MCF 10A (cell line): Measurements from ENCODE around the gene ABHD1. TPM values are rescaled to one million over a fixed set of nuclear protein-coding genes. Genes with fewer than 3 reads are reported as not detected.
A peak's percentile ranks its signal among the peaks of the same experiment; 100 is the strongest.

ENCODE experiments used
- BruUV-seq: library from RNA; stranded (reverse); fragments of 400-500 nt; replicated peaks from 2 replicates; lab custom pipeline; 2021; lab: Mats Ljungman, UMichigan
- CTCF ChIA-PET: fragments of 300-600 bp; sonication (Branson Sonifier 250); formaldehyde crosslinking; extraction: SDS; loops from one replicate; lab custom pipeline; 2021; ENCODE audit warnings: antibody characterized with exemption, inconsistent platforms; lab: Yijun Ruan, JAX
- POLR2A ChIA-PET: fragments of 300-600, 350-650 bp; sonication (Branson Sonifier 250); formaldehyde crosslinking; extraction: SDS; loops from one replicate; lab custom pipeline; 2020; ENCODE audit warnings: antibody characterized with exemption, inconsistent platforms; lab: Yijun Ruan, JAX
- DNase-seq: peaks from one replicate; pipeline ENCODE4 v3.0.0-alpha.2; 2018; ENCODE audit not compliant: unreplicated experiment
- H3K27ac Mint-ChIP-seq: one replicate; pipeline ENCODE4 v1.8.0; 2022; ENCODE audit warnings: mild to moderate bottlenecking, low read depth, mixed read lengths; ENCODE audit not compliant: unreplicated experiment
- H3K27me3 Mint-ChIP-seq: one replicate; pipeline ENCODE4 v1.8.0; 2022; ENCODE audit warnings: mixed read lengths; ENCODE audit not compliant: insufficient read depth, unreplicated experiment
- H3K36me3 Mint-ChIP-seq: one replicate; pipeline ENCODE4 v1.8.0; 2022; ENCODE audit warnings: mild to moderate bottlenecking, moderate library complexity, mixed read lengths; ENCODE audit not compliant: insufficient read depth, unreplicated experiment
- H3K4me1 Mint-ChIP-seq: one replicate; pipeline ENCODE4 v1.8.0; 2022; ENCODE audit warnings: mixed read lengths; ENCODE audit not compliant: insufficient read depth, unreplicated experiment
- H3K4me3 Mint-ChIP-seq: one replicate; pipeline ENCODE4 v1.8.0; 2022; ENCODE audit warnings: mild to moderate bottlenecking, moderate library complexity, mixed read lengths; ENCODE audit not compliant: unreplicated experiment
- H3K9me3 Mint-ChIP-seq: one replicate; pipeline ENCODE4 v1.8.0; 2022; ENCODE audit warnings: mixed read lengths; ENCODE audit not compliant: unreplicated experiment
- CTCF ChIP-seq: fragments of 200-600 bp; IDR thresholded peaks from one replicate; pipeline ENCODE4 v1.8.0; 2022; ENCODE audit warnings: antibody characterized with exemption, mild to moderate bottlenecking; ENCODE audit not compliant: unreplicated experiment
- intact Hi-C: fragments of 100-400 bp; cut with micrococcal nuclease; formaldehyde crosslinking; loops from 2 replicates; pipeline ENCODE4 v1.14.1; 2022
- total RNA-seq: library from RNA; stranded (reverse); gene quantifications from 2 replicates; pipeline ENCODE4 v1.2.3, GENCODE V29; 2022

The ABHD1 gene
- total RNA-seq, 1 experiment from 2014 or later, result not detected

GRCh38 chr2:27131429-27131828 is 7.8 kb downstream of the ABHD1 start:
- Mint-ChIP-seq H3K4me3 (no peak overlapping the region), H3K4me1 (peaks cover 11% of the 10 kb centered on the region), H3K9me3 (no peaks in the 10 kb centered on the region), H3K36me3 (peaks cover 21% of the 10 kb centered on the region), H3K27ac (no peak overlapping the region), H3K27me3 (no peaks in the 10 kb centered on the region)
- intact Hi-C loops, result loop anchor here (5.0 kb wide), 1 partner anchor 61 kb away; no protein-coding TSS in a partner anchor
- no TSS peak for BruUV-seq
- no peak for DNase-seq
- no peak for TF ChIP-seq CTCF
- ChIA-PET CTCF (interaction anchor here (0.7 to 1.6 kb wide), 3 partner anchors 32 to 171 kb away, joined by 3 to 5 read pairs (median 3); no protein-coding TSS in a partner anchor), POLR2A (interaction anchor here (0.6 kb wide), 1 partner anchor 85 kb away, joined by 3 read pairs; no protein-coding TSS in a partner anchor)

GRCh38 chr2:27133195-27133875 is 9.7 kb downstream of the ABHD1 start:
- peaks cover 11% of the 10 kb centered on the region for H3K4me1 Mint-ChIP-seq
- intact Hi-C loops, result loop anchor here (5.0 kb wide), 1 partner anchor 59 kb away; no protein-coding TSS in a partner anchor
- TSS peak; percentile 49 for BruUV-seq
- no peaks in the 10 kb centered on the region for H3K27me3 Mint-ChIP-seq
- TF ChIP-seq CTCF, result no peak
- H3K36me3 Mint-ChIP-seq, result peaks cover 22% of the 10 kb centered on the region
- no peak for DNase-seq
- peak overlapping the region; percentile 91 for H3K4me3 Mint-ChIP-seq
- ChIA-PET CTCF (interaction anchor here (0.6 to 1.8 kb wide), 18 partner anchors 10 to 171 kb away, joined by 3 to 8 read pairs (median 3); partner anchors contain the start of gene ABHD1), POLR2A (interaction anchor here (0.5 to 2.5 kb wide), 8 partner anchors 9 to 223 kb away, joined by 3 to 20 read pairs (median 8); partner anchors contain the start of genes ABHD1, ATRAID, CAD and GTF3C2)
- peak overlapping the region; percentile 92 for H3K27ac Mint-ChIP-seq
- no peaks in the 10 kb centered on the region for H3K9me3 Mint-ChIP-seq

- H3K36me3 Mint-ChIP-seq, result peaks cover 19% of the 10 kb centered on the region
- BruUV-seq, result no TSS peak
- ChIA-PET POLR2A (interaction anchor here (0.6 to 2.5 kb wide), 16 partner anchors 10 to 222 kb away, joined by 3 to 20 read pairs (median 4); partner anchors contain the start of genes ABHD1, ATRAID, CAD and GTF3C2), CTCF (interaction anchor here (0.6 to 1.8 kb wide), 14 partner anchors 11 to 1675 kb away, joined by 3 to 8 read pairs (median 4); partner anchors contain the start of gene ABHD1)
- no peak for TF ChIP-seq CTCF
- peaks cover 11% of the 10 kb centered on the region for H3K4me1 Mint-ChIP-seq
- peak; percentile 96 for DNase-seq
- H3K27ac Mint-ChIP-seq, result peak within 1 kb of the TSS; percentile 92
- peak within 1 kb of the TSS; percentile 91 for H3K4me3 Mint-ChIP-seq
- intact Hi-C loops, result loop anchor here (5.0 kb wide), 1 partner anchor 58 kb away; no protein-coding TSS in a partner anchor
- no peaks in the 10 kb centered on the region for H3K9me3 Mint-ChIP-seq
- no peaks in the 10 kb centered on the region for H3K27me3 Mint-ChIP-seq
Measured at GRCh38 chr2:27133905-27134780, 10.5 kb downstream of the ABHD1 start, which contains the start of gene PREB. Gene PREB (minus strand): TSS chr2:27134636. CDS start chr2:27134421, 215 bp downstream.
